BLaER1 (cell line): ENCODE data around the gene NFKBIA.
"Not testable (repeated sequence)": the region's sequence is repeated elsewhere in the genome, so short reads cannot be mapped to it uniquely, and the experiment has no call there.

Experiments
- H3K27ac ChIP-seq: shearing (Covaris generic); formaldehyde crosslinking; 2 replicates; pipeline ENCODE4 v1.8.1; 2022
- H3K27me3 ChIP-seq: shearing (Covaris generic); formaldehyde crosslinking; 2 replicates; pipeline ENCODE4 v1.8.1; 2022
- H3K36me3 ChIP-seq: shearing (Covaris generic); formaldehyde crosslinking; 2 replicates; pipeline ENCODE4 v1.8.1; 2022
- H3K4me1 ChIP-seq: shearing (Covaris generic); formaldehyde crosslinking; 2 replicates; pipeline ENCODE4 v1.8.1; 2022
- H3K4me2 ChIP-seq: shearing (Covaris generic); formaldehyde crosslinking; 2 replicates; pipeline ENCODE4 v1.8.1; 2022
- H3K4me3 ChIP-seq: shearing (Covaris generic); formaldehyde crosslinking; 2 replicates; pipeline ENCODE4 v1.8.1; 2022
- H3K9ac ChIP-seq: shearing (Covaris generic); formaldehyde crosslinking; 2 replicates; pipeline ENCODE4 v1.8.1; 2022
- H3K9me3 ChIP-seq: shearing (Covaris generic); formaldehyde crosslinking; 2 replicates; pipeline ENCODE4 v1.8.1; 2022
- H4K20me1 ChIP-seq: shearing (Covaris generic); formaldehyde crosslinking; 2 replicates; pipeline ENCODE4 v1.8.1; 2022
- Cebpa-rat ChIP-seq: shearing (Covaris generic); IDR thresholded peaks from 2 replicates; pipeline ENCODE4 v1.8.1; 2022

NFKBIA gene

GRCh38 chr14:35368583-35369392 lies 35.8 kb downstream of the NFKBIA start:
- Histone ChIP-seq H3K36me3 (no peaks in the 10 kb centered on the region), H3K27ac (peak overlapping the region; percentile 94), H3K4me1 (peaks cover 56% of the 10 kb centered on the region), H3K27me3 (no peaks in the 10 kb centered on the region), H4K20me1 (no peaks in the 10 kb centered on the region), H3K9me3 (peaks cover 16% of the 10 kb centered on the region), H3K4me2 (peak overlapping the region; percentile 86), H3K9ac (peak overlapping the region; percentile 76), H3K4me3 (no peak overlapping the region)
- no peak for TF ChIP-seq Cebpa-rat

- H3K4me1 ChIP-seq = peaks cover 56% of the 10 kb centered on the region
- H3K27ac ChIP-seq = peak overlapping the region; percentile 94
- peaks cover 16% of the 10 kb centered on the region for H3K9me3 ChIP-seq
- peak overlapping the region; percentile 86 for H3K4me2 ChIP-seq
- H3K4me3 ChIP-seq = no peak overlapping the region
- H4K20me1 ChIP-seq = no peaks in the 10 kb centered on the region
- H3K36me3 ChIP-seq = no peaks in the 10 kb centered on the region
- peak overlapping the region; percentile 76 for H3K9ac ChIP-seq
- TF ChIP-seq Cebpa-rat = no peak
- no peaks in the 10 kb centered on the region for H3K27me3 ChIP-seq
Measured at GRCh38 chr14:35368139-35368460, 36.4 kb downstream of the NFKBIA start.

GRCh38 chr14:35367056-35367372 lies 37.5 kb downstream of the NFKBIA start:
- Histone ChIP-seq H3K27me3 (no peaks in the 10 kb centered on the region), H3K9ac (peak overlapping the region; percentile 76), H3K4me2 (peak overlapping the region; percentile 86), H4K20me1 (no peaks in the 10 kb centered on the region), H3K4me3 (peak overlapping the region; percentile 31; the same call in 1 of the 2 replicates), H3K9me3 (peaks cover 14% of the 10 kb centered on the region), H3K27ac (peak overlapping the region; percentile 94), H3K36me3 (no peaks in the 10 kb centered on the region), H3K4me1 (peaks cover 56% of the 10 kb centered on the region)
- TF ChIP-seq Cebpa-rat = no peak

- peaks cover 56% of the 10 kb centered on the region for H3K4me1 ChIP-seq
- peak overlapping the region; percentile 94 for H3K27ac ChIP-seq
- H3K4me3 ChIP-seq = no peak overlapping the region; the same call in 1 of the 2 replicates
- no peaks in the 10 kb centered on the region for H3K36me3 ChIP-seq
- peak overlapping the region; percentile 86 for H3K4me2 ChIP-seq
- TF ChIP-seq Cebpa-rat = no peak
- peaks cover 9% of the 10 kb centered on the region for H3K9me3 ChIP-seq
- no peaks in the 10 kb centered on the region for H3K27me3 ChIP-seq
- peak overlapping the region; percentile 76 for H3K9ac ChIP-seq
- H4K20me1 ChIP-seq = no peaks in the 10 kb centered on the region
Measured at GRCh38 chr14:35366521-35366976, 38.0 kb downstream of the NFKBIA start.

- H3K36me3 ChIP-seq = no peaks in the 10 kb centered on the region
- TF ChIP-seq Cebpa-rat = no peak
- H3K4me1 ChIP-seq = peaks cover 56% of the 10 kb centered on the region
- H3K27ac ChIP-seq = peak overlapping the region; percentile 94
- no peaks in the 10 kb centered on the region for H4K20me1 ChIP-seq
- peak overlapping the region; percentile 86 for H3K4me2 ChIP-seq
- H3K27me3 ChIP-seq = no peaks in the 10 kb centered on the region
- no peak overlapping the region; the same call in 1 of the 2 replicates for H3K9ac ChIP-seq
- H3K4me3 ChIP-seq = no peak overlapping the region
- peaks cover 4% of the 10 kb centered on the region for H3K9me3 ChIP-seq
Measured at GRCh38 chr14:35366056-35366451, 38.5 kb downstream of the NFKBIA start.

- peak overlapping the region; percentile 94 for H3K27ac ChIP-seq
- H3K4me2 ChIP-seq = peak overlapping the region; percentile 86
- H3K9me3 ChIP-seq = no peaks in the 10 kb centered on the region
- no peak for TF ChIP-seq Cebpa-rat
- no peaks in the 10 kb centered on the region for H4K20me1 ChIP-seq
- no peaks in the 10 kb centered on the region for H3K36me3 ChIP-seq
- no peak overlapping the region for H3K9ac ChIP-seq
- no peaks in the 10 kb centered on the region for H3K27me3 ChIP-seq
- peaks cover 56% of the 10 kb centered on the region for H3K4me1 ChIP-seq
- H3K4me3 ChIP-seq = no peak overlapping the region
Measured at GRCh38 chr14:35365130-35366055, 39.2 kb downstream of the NFKBIA start.

GRCh38 chr14:35362911-35363374 lies 41.6 kb downstream of the NFKBIA start:
- Histone ChIP-seq H3K36me3 (no peaks in the 10 kb centered on the region), H3K27me3 (no peaks in the 10 kb centered on the region), H3K9me3 (no peaks in the 10 kb centered on the region), H3K4me1 (peaks cover 32% of the 10 kb centered on the region), H3K4me2 (no peak overlapping the region), H3K27ac (no peak overlapping the region), H4K20me1 (no peaks in the 10 kb centered on the region), H3K4me3 (no peak overlapping the region), H3K9ac (no peak overlapping the region)
- TF ChIP-seq Cebpa-rat = no peak

GRCh38 chr14:35362450-35362849 lies 42.1 kb downstream of the NFKBIA start:
- H3K4me1 ChIP-seq = peaks cover 27% of the 10 kb centered on the region
- no peak overlapping the region for H3K9ac ChIP-seq
- H3K27me3 ChIP-seq = no peaks in the 10 kb centered on the region
- TF ChIP-seq Cebpa-rat = no peak
- no peaks in the 10 kb centered on the region for H3K36me3 ChIP-seq
- H3K4me3 ChIP-seq = no peak overlapping the region
- H3K9me3 ChIP-seq = no peaks in the 10 kb centered on the region
- no peak overlapping the region for H3K27ac ChIP-seq
- H4K20me1 ChIP-seq = no peaks in the 10 kb centered on the region
- no peak overlapping the region for H3K4me2 ChIP-seq

GRCh38 chr14:35361141-35361480 lies 43.4 kb downstream of the NFKBIA start:
- no peak for TF ChIP-seq Cebpa-rat

GRCh38 chr14:35359655-35360054 lies 44.9 kb downstream of the NFKBIA start:
- not testable (repeated sequence) for H3K4me2 ChIP-seq, H4K20me1 ChIP-seq, H3K27me3 ChIP-seq, H3K27ac ChIP-seq, H3K9ac ChIP-seq, H3K9me3 ChIP-seq, H3K36me3 ChIP-seq, H3K4me3 ChIP-seq, H3K4me1 ChIP-seq

More at GRCh38 chr14:35361141-35361480, 43.4 kb downstream of the NFKBIA start:
- Histone ChIP-seq H3K27me3 (no peaks in the 10 kb centered on the region), H3K27ac (no peak overlapping the region), H3K9ac (no peak overlapping the region), H4K20me1 (no peaks in the 10 kb centered on the region), H3K9me3 (no peaks in the 10 kb centered on the region), H3K36me3 (no peaks in the 10 kb centered on the region), H3K4me1 (peaks cover 16% of the 10 kb centered on the region), H3K4me3 (no peak overlapping the region), H3K4me2 (no peak overlapping the region)
